Thyroid gland (tissue), 4 donors: ENCODE measurements around the gene AAMP. TPM values are rescaled to one million over a fixed set of nuclear protein-coding genes. Genes with fewer than 3 reads are reported as not detected.

Experiments
- DNase-seq, 2 donors: peaks; one replicate each; pipeline ENCODE4 v3.0.0-alpha.2; 2019
- H3K27ac ChIP-seq, 3 donors: fragments of 200-600 bp; sonication (generic); 1 replicate in 2 of 3; 2 replicates in 1 of 3; pipeline ENCODE4 v1.5.1; 2016 to 2019; ENCODE audit warnings: mild to moderate bottlenecking in 1 of 3, moderate library complexity in 1 of 3
- H3K27me3 ChIP-seq: fragments of 200-600 bp; sonication (generic); one replicate; pipeline ENCODE4 v1.5.1; 2019
- H3K36me3 ChIP-seq, 2 donors: fragments of 200-600 bp; sonication (generic); one replicate each; pipeline ENCODE4 v1.5.1; 2016 to 2019
- H3K4me1 ChIP-seq, 2 donors: fragments of 200-600 bp; sonication (generic); one replicate each; pipeline ENCODE4 v1.5.1; 2017 to 2019
- H3K4me3 ChIP-seq, 3 donors: fragments of 200-600 bp; sonication (generic); replicated peaks in 1 of 3; 1 replicate in 2 of 3; 2 replicates in 1 of 3; pipeline ENCODE4 v1.5.1; 2016; ENCODE audit warnings: mild to moderate bottlenecking in 1 of 3
- H3K9me3 ChIP-seq: fragments of 200-600 bp; sonication (generic); one replicate; pipeline ENCODE4 v1.5.1; 2017
- POLR2A ChIP-seq, 2 donors: fragments of 450-650 bp; IDR thresholded peaks; one replicate each; pipeline ENCODE4 v1.6.1; 2017; ENCODE audit warnings: antibody characterized with exemption in 2 of 2, mild to moderate bottlenecking in 2 of 2, moderate library complexity in 1 of 2
- WGBS, 2 donors: methylation state at CpG; one replicate each; pipeline ENCODE4 v1.1.5; 2017; 5-methylcytosine and 5-hydroxymethylcytosine counted together
- intact Hi-C: fragments of 100-400 bp; cut with DNase I; formaldehyde crosslinking; loops from one replicate; pipeline ENCODE4 v1.15.1; 2023
- total RNA-seq, 4 donors: library from RNA; depleted of rRNA; stranded (reverse); fragments of >200 nt; gene quantifications; one replicate each; pipeline ENCODE4 v1.2.3, GENCODE V29; 2016
- TF ChIP-seq, protein P1 (sequence below), 6 experiments: fragments of 200-600 bp in 3 of 6; fragments of 450-650 bp in 3 of 6; sonication (generic) in 3 of 6; IDR thresholded peaks; one replicate each; pipeline ENCODE4 v1.5.1; 2016 to 2019; ENCODE audit warnings: antibody characterized with exemption in 6 of 6, mild to moderate bottlenecking in 2 of 6, inconsistent platforms in 1 of 6, moderate library complexity in 1 of 6

The AAMP gene
- total RNA-seq, 4 donors from 2014 or later, result 86.9 to 175 (median 121) TPM

DNA sequence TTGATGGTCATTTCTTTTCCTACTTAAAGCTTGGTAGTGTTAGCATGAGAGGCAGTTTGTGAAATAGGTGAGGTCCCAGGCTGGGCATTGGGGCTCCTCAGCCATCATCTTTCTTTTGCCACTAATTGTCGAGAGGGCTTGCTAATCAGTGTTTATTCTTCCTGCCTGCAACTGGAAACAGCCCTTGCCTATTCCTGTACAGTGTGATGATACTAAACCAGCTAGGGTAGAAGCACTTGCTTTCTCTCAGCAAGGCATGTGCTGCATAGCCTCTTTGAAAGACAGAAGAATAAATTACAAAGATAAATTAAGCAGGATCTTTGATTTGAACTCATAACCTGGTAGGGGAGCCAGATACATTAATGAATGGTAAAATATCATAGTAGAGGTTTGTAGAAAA, 25.7 kb downstream of the AAMP start:
- TF ChIP-seq, protein P1, sequence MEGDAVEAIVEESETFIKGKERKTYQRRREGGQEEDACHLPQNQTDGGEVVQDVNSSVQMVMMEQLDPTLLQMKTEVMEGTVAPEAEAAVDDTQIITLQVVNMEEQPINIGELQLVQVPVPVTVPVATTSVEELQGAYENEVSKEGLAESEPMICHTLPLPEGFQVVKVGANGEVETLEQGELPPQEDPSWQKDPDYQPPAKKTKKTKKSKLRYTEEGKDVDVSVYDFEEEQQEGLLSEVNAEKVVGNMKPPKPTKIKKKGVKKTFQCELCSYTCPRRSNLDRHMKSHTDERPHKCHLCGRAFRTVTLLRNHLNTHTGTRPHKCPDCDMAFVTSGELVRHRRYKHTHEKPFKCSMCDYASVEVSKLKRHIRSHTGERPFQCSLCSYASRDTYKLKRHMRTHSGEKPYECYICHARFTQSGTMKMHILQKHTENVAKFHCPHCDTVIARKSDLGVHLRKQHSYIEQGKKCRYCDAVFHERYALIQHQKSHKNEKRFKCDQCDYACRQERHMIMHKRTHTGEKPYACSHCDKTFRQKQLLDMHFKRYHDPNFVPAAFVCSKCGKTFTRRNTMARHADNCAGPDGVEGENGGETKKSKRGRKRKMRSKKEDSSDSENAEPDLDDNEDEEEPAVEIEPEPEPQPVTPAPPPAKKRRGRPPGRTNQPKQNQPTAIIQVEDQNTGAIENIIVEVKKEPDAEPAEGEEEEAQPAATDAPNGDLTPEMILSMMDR (IDR thresholded peaks at IDR 0.05), result no peak
- no peak for TF ChIP-seq POLR2A (IDR thresholded peaks at IDR 0.05)
- Histone ChIP-seq H3K36me3 (peaks cover 47 to 63% of the 10 kb centered on the region in 2 donors), H3K27ac (no peak overlapping the region), H3K4me1 (no peaks in the 10 kb centered on the region), H3K27me3 (no peaks in the 10 kb centered on the region), H3K9me3 (no peaks in the 10 kb centered on the region), H3K4me3 (no peak overlapping the region)
- DNase-seq, result no peak
- WGBS, 2 donors, result 76 to 80% methylated on average over 1 of the region's 1 CpG
- intact Hi-C loops, result no loop called here

DNA sequence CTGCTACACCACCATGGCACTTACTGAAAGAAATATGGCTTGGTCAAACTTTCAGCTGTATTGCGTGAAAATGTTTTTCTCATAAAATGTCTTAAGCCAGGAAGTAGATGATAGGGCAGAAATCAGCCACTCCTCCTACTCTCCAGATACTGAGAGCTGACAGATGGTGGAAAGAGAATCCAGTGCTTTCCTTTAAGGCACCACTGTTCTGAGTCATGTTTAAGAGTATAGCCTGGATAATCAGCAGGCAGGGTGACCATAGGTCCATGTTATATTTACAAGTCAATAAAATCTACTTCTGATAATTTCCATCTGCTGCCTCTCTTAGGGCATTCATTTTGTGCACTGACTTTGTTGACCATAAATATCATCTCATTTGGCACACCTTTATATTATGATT, 31.1 kb downstream of the AAMP start:
- Histone ChIP-seq H3K27ac (no peak overlapping the region), H3K4me1 (no peaks in the 10 kb centered on the region), H3K9me3 (no peaks in the 10 kb centered on the region), H3K4me3 (no peak overlapping the region), H3K27me3 (no peaks in the 10 kb centered on the region), H3K36me3 (peaks cover 31 to 52% of the 10 kb centered on the region in 2 donors)
- TF ChIP-seq, protein P1 (IDR thresholded peaks at IDR 0.05), result no peak
- no peak for TF ChIP-seq POLR2A (IDR thresholded peaks at IDR 0.05)
- WGBS, 2 donors, result 92 to 96% methylated on average over 1 of the region's 1 CpG
- intact Hi-C loops, result no loop called here
- DNase-seq, result no peak

DNA sequence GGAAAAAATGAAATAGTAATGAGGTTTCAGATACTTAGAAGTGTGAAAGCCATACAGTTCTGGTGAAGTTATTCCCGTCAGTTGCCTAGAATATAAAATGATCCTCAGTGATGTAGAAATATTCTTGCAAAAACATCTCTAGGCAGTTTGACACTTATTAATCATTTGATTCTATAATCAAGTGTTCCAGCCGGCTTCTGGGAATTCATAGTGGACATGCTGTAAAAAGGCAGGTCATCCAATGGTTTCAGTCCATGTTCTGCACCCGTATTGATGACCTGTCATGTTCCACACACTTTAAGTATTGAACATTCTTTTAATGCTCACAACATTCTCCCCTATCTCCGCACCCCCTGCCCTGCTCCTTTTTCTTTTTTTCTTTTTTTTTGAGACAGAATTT, 33.1 kb downstream of the AAMP start:
- 94 to 96% methylated on average over 4 of the region's 4 CpGs for WGBS, 2 donors
- TF ChIP-seq, protein P1 (IDR thresholded peaks at IDR 0.05), result no peak
- no peak for TF ChIP-seq POLR2A (IDR thresholded peaks at IDR 0.05)
- H3K4me1 ChIP-seq, result no peaks in the 10 kb centered on the region
- intact Hi-C loops, result no loop called here
- no peak overlapping the region for H3K4me3 ChIP-seq
- H3K27me3 ChIP-seq, result no peaks in the 10 kb centered on the region
- DNase-seq, result no peak
- H3K9me3 ChIP-seq, result no peaks in the 10 kb centered on the region
- H3K36me3 ChIP-seq, result peaks cover 38 to 57% of the 10 kb centered on the region in 2 donors
- H3K27ac ChIP-seq, result no peak overlapping the region

DNA sequence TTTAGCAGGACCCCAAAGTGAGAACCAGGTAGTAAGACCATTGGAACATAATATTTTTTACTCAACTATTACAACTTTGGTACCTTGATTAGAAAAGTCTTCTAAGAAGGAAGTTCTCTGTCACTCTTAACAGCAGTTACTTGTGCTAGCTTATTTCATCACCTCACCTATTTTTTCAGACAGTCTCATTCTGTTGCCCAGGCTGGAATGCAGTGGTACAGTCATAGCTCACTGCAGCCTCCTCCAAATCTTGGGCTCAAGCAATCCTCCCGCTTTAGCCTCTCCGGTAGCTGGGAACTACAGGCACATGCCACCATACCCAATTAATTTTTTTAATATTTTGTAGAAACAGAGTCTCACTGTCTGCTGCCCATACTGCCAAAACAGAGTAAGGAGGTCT, 34.9 kb downstream of the AAMP start:
- no peaks in the 10 kb centered on the region for H3K27me3 ChIP-seq
- DNase-seq, result no peak
- peaks cover 49 to 67% of the 10 kb centered on the region in 2 donors for H3K36me3 ChIP-seq
- peaks cover 0 to under 1% of the 10 kb centered on the region in 2 donors for H3K4me1 ChIP-seq
- H3K4me3 ChIP-seq, result no peak overlapping the region
- no peak overlapping the region for H3K27ac ChIP-seq
- TF ChIP-seq, protein P1 (IDR thresholded peaks at IDR 0.05), result no peak
- TF ChIP-seq POLR2A (IDR thresholded peaks at IDR 0.05), result no peak
- intact Hi-C loops, result no loop called here
- H3K9me3 ChIP-seq, result no peaks in the 10 kb centered on the region
- 96 to 100% methylated on average over 2 of the region's 2 CpGs for WGBS, 2 donors

DNA sequence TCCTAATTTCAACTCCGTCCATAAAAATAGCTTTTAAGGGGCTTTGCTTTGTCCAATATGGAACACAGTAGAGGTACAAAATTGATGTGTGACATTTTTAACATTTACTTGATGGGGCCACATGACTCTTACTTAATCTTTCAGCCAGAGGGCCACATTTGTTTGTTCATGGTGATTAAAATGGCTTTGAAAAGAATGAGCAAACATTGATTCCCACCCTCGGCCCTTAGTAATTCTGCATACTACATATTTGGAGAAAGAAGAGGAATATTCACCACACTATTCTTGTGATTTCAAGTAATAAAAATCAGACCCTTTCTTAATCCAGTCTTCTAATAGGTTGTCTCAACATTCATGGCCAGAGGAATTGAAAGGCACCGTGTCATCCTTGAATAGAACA, 35.4 kb downstream of the AAMP start:
- no peaks in the 10 kb centered on the region for H3K27me3 ChIP-seq
- intact Hi-C loops, result no loop called here
- H3K27ac ChIP-seq, result no peak overlapping the region
- no peak for DNase-seq
- no peak overlapping the region for H3K4me3 ChIP-seq
- H3K4me1 ChIP-seq, result peaks cover 0 to 5% of the 10 kb centered on the region in 2 donors
- no peak for TF ChIP-seq POLR2A (IDR thresholded peaks at IDR 0.05)
- TF ChIP-seq, protein P1 (IDR thresholded peaks at IDR 0.05), result no peak
- peaks cover 49 to 67% of the 10 kb centered on the region in 2 donors for H3K36me3 ChIP-seq
- 61 to 63% methylated on average over 3 of the region's 3 CpGs for WGBS, 2 donors
- H3K9me3 ChIP-seq, result no peaks in the 10 kb centered on the region
